ENCODE results near the gene CYP2C19.
"Not testable (repeated sequence)": the region's sequence is repeated elsewhere in the genome, so short reads cannot be mapped to it uniquely, and the experiment has no call there.

- not testable (repeated sequence) for TF ChIP-seq EP300, CTCF (IDR thresholded peaks at IDR 0.05)
Observed at GRCh38 chr10:94800551-94800950, 38.1 kb downstream of the CYP2C19 start.

All from esophagus muscularis mucosa (tissue), 3 donors.